Endothelial cell of umbilical vein (primary cell): ENCODE data around the gene SORL1. TPM values are rescaled to one million over a fixed set of nuclear protein-coding genes. Genes with fewer than 3 reads are reported as not detected.

ENCODE experiments used
- BruUV-seq: library from RNA; stranded (reverse); fragments of 400-500 nt; replicated peaks from 2 replicates; lab custom pipeline; 2021; lab: Mats Ljungman, UMichigan
- CTCF ChIA-PET: fragments of 300-600, 350-600 bp; sonication (Branson Sonifier 250); formaldehyde crosslinking; loops from one replicate; lab custom pipeline; 2021; ENCODE audit warnings: antibody characterized with exemption, inconsistent platforms; lab: Charles Lee
- POLR2A ChIA-PET: fragments of 300-600, 350-600 bp; sonication (Branson Sonifier 250); formaldehyde crosslinking; loops from one replicate; lab custom pipeline; 2021; ENCODE audit warnings: antibody characterized with exemption, inconsistent platforms; lab: Charles Lee
- DNase-seq: peaks from one replicate; pipeline ENCODE4 v3.0.0-alpha.2; 2011; ENCODE audit warnings: low read depth, low spot score
- FAIRE-seq: peaks from 2 replicates; lab custom pipeline; 2011; peaks lifted over from hg19 to GRCh38; lab: Jason Lieb, UNC
- H2AFZ ChIP-seq: 2 replicates; pipeline ENCODE4 v1.6.0; 2012; ENCODE audit warnings: low read depth, low read length, control low read depth, inconsistent platforms
- H3K27ac ChIP-seq: 2 replicates; pipeline ENCODE4 v1.5.1; 2011; ENCODE audit warnings: low read depth, mild to moderate bottlenecking, control low read depth, low read length, moderate library complexity; ENCODE audit not compliant: insufficient read depth
- H3K27me3 ChIP-seq, 2 experiments: 2 replicates each; pipeline versions ENCODE4 v1.6.0 to v1.6.1; 2011; ENCODE audit warnings: low read length in 2 of 2, mixed read lengths in 1 of 2; ENCODE audit not compliant: control insufficient read depth in 2 of 2, insufficient read depth in 2 of 2
- H3K36me3 ChIP-seq, 2 experiments: 2 replicates in 1 of 2; 3 replicates in 1 of 2; pipeline ENCODE4 v1.5.1; 2011; ENCODE audit warnings: low read length in 2 of 2, mild to moderate bottlenecking in 1 of 2, moderate library complexity in 1 of 2; ENCODE audit not compliant: control insufficient read depth in 2 of 2, insufficient read depth in 2 of 2; ENCODE audit errors: extremely low read depth in 1 of 2
- H3K4me1 ChIP-seq: 3 replicates; pipeline ENCODE4 v1.5.1; 2011; ENCODE audit warnings: mild to moderate bottlenecking, low read length; ENCODE audit not compliant: control insufficient read depth, insufficient read depth; ENCODE audit errors: extremely low read depth
- H3K4me2 ChIP-seq: 2 replicates; pipeline ENCODE4 v1.6.1; 2011; ENCODE audit warnings: low read length, control low read depth, mixed read lengths; ENCODE audit not compliant: insufficient read depth
- H3K4me3 ChIP-seq, 3 experiments: fragments of 200-600 bp in 1 of 3; sonication (generic), shearing (Covaris generic) in 1 of 3; replicated peaks in 1 of 3; 2 replicates each; pipeline ENCODE4 v1.5.1; 2011 to 2016; ENCODE audit warnings: control low read depth in 3 of 3, low read length in 3 of 3, mild to moderate bottlenecking in 2 of 3, inconsistent platforms in 1 of 3, low read depth in 1 of 3, moderate library complexity in 1 of 3; ENCODE audit not compliant: insufficient read depth in 1 of 3
- H3K79me2 ChIP-seq: 2 replicates; pipeline ENCODE4 v1.6.0; 2012; ENCODE audit warnings: low read length, inconsistent platforms; ENCODE audit not compliant: control insufficient read depth, insufficient read depth
- H3K9ac ChIP-seq: replicated peaks from 2 replicates; pipeline ENCODE3; 2011; ENCODE audit warnings: low read length, control low read depth; ENCODE audit not compliant: insufficient read depth; ENCODE audit errors: extremely low read depth
- H3K9me1 ChIP-seq: replicated peaks from 3 replicates; pipeline ENCODE4 v1.6.0; 2011; ENCODE audit warnings: mild to moderate bottlenecking, low read length; ENCODE audit not compliant: control insufficient read depth, insufficient read depth; ENCODE audit errors: extremely low read depth
- H3K9me3 ChIP-seq: replicated peaks from 2 replicates; pipeline ENCODE4 v1.5.1; 2012; ENCODE audit warnings: low read length, inconsistent platforms; ENCODE audit not compliant: control insufficient read depth, insufficient read depth
- H4K20me1 ChIP-seq: replicated peaks from 2 replicates; pipeline ENCODE3; 2011; ENCODE audit warnings: mild to moderate bottlenecking, low read length; ENCODE audit not compliant: control insufficient read depth, insufficient read depth; ENCODE audit errors: extremely low read depth
- EZH2 ChIP-seq: IDR thresholded peaks from 2 replicates; pipeline ENCODE4 v1.6.1; 2012; ENCODE audit warnings: borderline replicate concordance, low read depth, mild to moderate bottlenecking, moderate library complexity, low read length, inconsistent platforms; ENCODE audit not compliant: severe bottlenecking
- FOS ChIP-seq: IDR thresholded peaks from 2 replicates; pipeline ENCODE4 v1.6.1; 2011; ENCODE audit warnings: mild to moderate bottlenecking, low read length, moderate library complexity, borderline replicate concordance; ENCODE audit not compliant: insufficient read depth
- GATA2 ChIP-seq: IDR thresholded peaks from 2 replicates; pipeline ENCODE4 v1.7.0; 2011; ENCODE audit warnings: low read depth, mild to moderate bottlenecking, moderate library complexity, mixed read lengths, low read length; ENCODE audit not compliant: insufficient read length, insufficient read depth
- JUN ChIP-seq: IDR thresholded peaks from 2 replicates; pipeline ENCODE4 v1.6.1; 2011; ENCODE audit warnings: borderline replicate concordance, low read depth; ENCODE audit not compliant: insufficient read length, insufficient read depth
- MYC ChIP-seq: IDR thresholded peaks from one replicate; pipeline ENCODE4 v1.6.1; 2011; ENCODE audit warnings: mild to moderate bottlenecking, low read depth, low read length
- POLR2A ChIP-seq: IDR thresholded peaks from 2 replicates; pipeline ENCODE4 v1.6.1; 2012; ENCODE audit warnings: low read depth, mild to moderate bottlenecking, control low read depth, low read length
- POLR2AphosphoS5 ChIP-seq: IDR thresholded peaks from 2 replicates; pipeline ENCODE4 v1.6.1; 2012; ENCODE audit warnings: low read depth, mild to moderate bottlenecking, control low read depth, low read length, moderate library complexity; ENCODE audit not compliant: insufficient read depth
- dilution Hi-C: fragments of 300-500 bp; cut with MboI; formaldehyde crosslinking; loops from one replicate; pipeline ENCODE4 v1.15.0; 2019; ENCODE audit warnings: low sequenced_read_pairs; ENCODE audit not compliant: extremely low pct_ligation_motif_present
- intact Hi-C: fragments of 100-400 bp; cut with micrococcal nuclease; formaldehyde crosslinking; loops from one replicate; pipeline ENCODE4 v1.10.0; 2022
- polyA plus RNA-seq, 4 experiments: library from polyadenylated mRNA; depleted of rRNA in 3 of 4; stranded (reverse) in 3 of 4; unstranded in 1 of 4; fragments of >200 nt; gene quantifications; 2 replicates each; pipeline versions ENCODE4 v1.2.1 to v1.2.3, GENCODE V29; 2011 to 2012; ENCODE audit warnings: missing spikeins in 1 of 4
- total RNA-seq: library from RNA; stranded (reverse); gene quantifications from 2 replicates; pipeline ENCODE4 v1.2.3, GENCODE V29; 2021
- TF ChIP-seq, protein P1 (sequence below): IDR thresholded peaks from 2 replicates; pipeline ENCODE4 v1.6.1; 2011; ENCODE audit not compliant: insufficient read depth, insufficient read length
- TF ChIP-seq, protein P2 (sequence below), 2 donors: IDR thresholded peaks; 1 replicate in 1 of 2; 2 replicates in 1 of 2; pipeline ENCODE4 v1.5.1; 2011; ENCODE audit warnings: low read length in 2 of 2, mild to moderate bottlenecking in 2 of 2, moderate library complexity in 2 of 2, control low read depth in 1 of 2, inconsistent platforms in 1 of 2, low read depth in 1 of 2; ENCODE audit not compliant: insufficient read depth in 1 of 2; ENCODE audit errors: extremely low read depth in 1 of 2

The SORL1 gene
- total and polyA plus RNA-seq, 2 donors (not counting 3 experiments of a cell fraction or from before 2014, with no cell fraction given) = 0.17 to 0.31 TPM

GRCh38 chr11:121578251-121578976 lies 126.3 kb downstream of the SORL1 start:
- no peak for DNase-seq
- Histone ChIP-seq H3K9me3 (no peaks in the 10 kb centered on the region), H3K4me3 (no peak overlapping the region), H3K27ac (no peak overlapping the region), H3K36me3 (no peaks in the 10 kb centered on the region), H3K9me1 (no peaks in the 10 kb centered on the region), H4K20me1 (no peaks in the 10 kb centered on the region), H3K4me2 (no peak overlapping the region), H2AFZ (no peak overlapping the region), H3K79me2 (no peaks in the 10 kb centered on the region), H3K9ac (no peak overlapping the region), H3K27me3 (no peaks in the 10 kb centered on the region), H3K4me1 (no peaks in the 10 kb centered on the region)
- dilution Hi-C loops = no loop called here
- BruUV-seq = no TSS peak
- intact Hi-C loops = no loop called here
- FAIRE-seq = no peak
- ChIA-PET POLR2A (no interaction called here), CTCF (interaction anchor here (1.6 to 2.6 kb wide), 2 partner anchors 13 to 259 kb away, joined by 3 to 13 read pairs; no protein-coding TSS in a partner anchor)
- TF ChIP-seq POLR2A = no peak
- no peak for TF ChIP-seq FOS
- TF ChIP-seq, protein P1, sequence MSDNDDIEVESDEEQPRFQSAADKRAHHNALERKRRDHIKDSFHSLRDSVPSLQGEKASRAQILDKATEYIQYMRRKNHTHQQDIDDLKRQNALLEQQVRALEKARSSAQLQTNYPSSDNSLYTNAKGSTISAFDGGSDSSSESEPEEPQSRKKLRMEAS = no peak
- no peak for TF ChIP-seq POLR2AphosphoS5
- TF ChIP-seq, protein P2, sequence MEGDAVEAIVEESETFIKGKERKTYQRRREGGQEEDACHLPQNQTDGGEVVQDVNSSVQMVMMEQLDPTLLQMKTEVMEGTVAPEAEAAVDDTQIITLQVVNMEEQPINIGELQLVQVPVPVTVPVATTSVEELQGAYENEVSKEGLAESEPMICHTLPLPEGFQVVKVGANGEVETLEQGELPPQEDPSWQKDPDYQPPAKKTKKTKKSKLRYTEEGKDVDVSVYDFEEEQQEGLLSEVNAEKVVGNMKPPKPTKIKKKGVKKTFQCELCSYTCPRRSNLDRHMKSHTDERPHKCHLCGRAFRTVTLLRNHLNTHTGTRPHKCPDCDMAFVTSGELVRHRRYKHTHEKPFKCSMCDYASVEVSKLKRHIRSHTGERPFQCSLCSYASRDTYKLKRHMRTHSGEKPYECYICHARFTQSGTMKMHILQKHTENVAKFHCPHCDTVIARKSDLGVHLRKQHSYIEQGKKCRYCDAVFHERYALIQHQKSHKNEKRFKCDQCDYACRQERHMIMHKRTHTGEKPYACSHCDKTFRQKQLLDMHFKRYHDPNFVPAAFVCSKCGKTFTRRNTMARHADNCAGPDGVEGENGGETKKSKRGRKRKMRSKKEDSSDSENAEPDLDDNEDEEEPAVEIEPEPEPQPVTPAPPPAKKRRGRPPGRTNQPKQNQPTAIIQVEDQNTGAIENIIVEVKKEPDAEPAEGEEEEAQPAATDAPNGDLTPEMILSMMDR (IDR thresholded peaks at IDR 0.05; ENCODE audit: extremely low read depth in 1 of 2, insufficient read depth in 1 of 2, low read depth in 1 of 2, low read length in 2 of 2) = no peak
- no peak for TF ChIP-seq MYC
- TF ChIP-seq EZH2 = no peak
- TF ChIP-seq JUN = no peak
- no peak for TF ChIP-seq GATA2
